PC-3 (cell line): ENCODE measurements around the gene SH3TC1. TPM values are rescaled to one million over a fixed set of nuclear protein-coding genes. Genes with fewer than 3 reads are reported as not detected.

ENCODE experiments used
- ATAC-seq: fragments of 200-7000 bp; cut with Tn5 transposase; 2 replicates; pipeline ENCODE4 v1.9.1; 2020; ENCODE audit warnings: mild to moderate bottlenecking, moderate library complexity
- BruUV-seq: library from RNA; stranded (reverse); fragments of 400-500 nt; replicated peaks from 2 replicates; lab custom pipeline; 2021; lab: Mats Ljungman, UMichigan
- CTCF ChIA-PET: fragments of 300-600 bp; sonication (Branson Sonifier 250); formaldehyde crosslinking; loops from one replicate; lab custom pipeline; 2022; ENCODE audit warnings: antibody characterized with exemption; lab: Charles Lee
- POLR2A ChIA-PET: fragments of 300-600 bp; sonication (Branson Sonifier 250); formaldehyde crosslinking; loops from one replicate; lab custom pipeline; 2022; ENCODE audit warnings: antibody characterized with exemption; ENCODE audit not compliant: unreplicated experiment; lab: Charles Lee
- DNase-seq: peaks from one replicate; pipeline ENCODE4 v3.0.0-alpha.2; 2015
- H2AFZ ChIP-seq: fragments of 300-600 bp; sonication (generic); 2 replicates; pipeline ENCODE4 v1.6.0; 2016; ENCODE audit warnings: antibody characterized with exemption, low read length
- H3F3A ChIP-seq: fragments of 300-600 bp; sonication (generic); one replicate; pipeline ENCODE4 v1.6.0; 2017; ENCODE audit warnings: antibody characterized with exemption, low read length, control low read depth, mild to moderate bottlenecking; ENCODE audit not compliant: unreplicated experiment
- H3K27ac ChIP-seq: fragments of 300-600 bp; sonication (generic); 2 replicates; pipeline ENCODE4 v1.5.1; 2016; ENCODE audit warnings: mild to moderate bottlenecking, low read length
- H3K27me3 ChIP-seq: fragments of 300-600 bp; sonication (generic); 2 replicates; pipeline ENCODE4 v1.6.1; 2016; ENCODE audit warnings: low read length, mixed read lengths
- H3K36me3 ChIP-seq: fragments of 300-600 bp; sonication (generic); 2 replicates; pipeline ENCODE4 v1.6.1; 2016; ENCODE audit warnings: low read depth, mixed run types, low read length, mixed read lengths
- H3K4me1 ChIP-seq: fragments of 300-600 bp; sonication (generic); 2 replicates; pipeline ENCODE4 v1.5.1; 2016; ENCODE audit warnings: low read length; ENCODE audit not compliant: insufficient read depth
- H3K4me2 ChIP-seq: fragments of 300-600 bp; sonication (generic); 2 replicates; pipeline ENCODE4 v1.6.0; 2016; ENCODE audit warnings: low read length
- H3K4me3 ChIP-seq: fragments of 300-600 bp; sonication (generic); 2 replicates; pipeline ENCODE4 v1.5.1; 2016; ENCODE audit warnings: mild to moderate bottlenecking, low read length, mixed read lengths
- H3K79me2 ChIP-seq: fragments of 300-600 bp; sonication (generic); 2 replicates; pipeline ENCODE4 v1.6.1; 2017; ENCODE audit warnings: low read length, mixed read lengths
- H3K9ac ChIP-seq: fragments of 300-600 bp; sonication (generic); 2 replicates; pipeline ENCODE4 v1.6.0; 2016; ENCODE audit warnings: mild to moderate bottlenecking, low read length
- H3K9me2 ChIP-seq: fragments of 300-600 bp; sonication (generic); replicated peaks from 2 replicates; pipeline ENCODE4 v1.6.1; 2016; ENCODE audit warnings: mixed run types, low read length, mixed read lengths
- H3K9me3 ChIP-seq: fragments of 300-600 bp; sonication (generic); 2 replicates; pipeline ENCODE4 v1.6.1; 2016; ENCODE audit warnings: low read length, mixed read lengths
- H4K20me1 ChIP-seq: fragments of 300-600 bp; sonication (generic); 2 replicates; pipeline ENCODE4 v1.6.1; 2016; ENCODE audit warnings: low read length, mixed read lengths
- EZH2 ChIP-seq: fragments of 300-600 bp; sonication (generic); IDR thresholded peaks from one replicate; pipeline ENCODE4 v1.6.1; 2017; ENCODE audit warnings: antibody characterized with exemption, mild to moderate bottlenecking, low read length; ENCODE audit not compliant: unreplicated experiment
- EZH2phosphoT487 ChIP-seq: fragments of 300-600 bp; sonication (generic); IDR thresholded peaks from 2 replicates; pipeline ENCODE4 v1.6.1; 2018; ENCODE audit warnings: mild to moderate bottlenecking, antibody characterized with exemption, low read length, borderline replicate concordance
- intact Hi-C: fragments of 100-400 bp; cut with micrococcal nuclease; formaldehyde crosslinking; loops from 2 replicates; pipeline ENCODE4 v1.9.0; 2023
- total RNA-seq: library from RNA; depleted of rRNA; stranded (reverse); fragments of >200 nt; gene quantifications from 2 replicates; pipeline ENCODE4 v1.2.3, GENCODE V29; 2014
- TF ChIP-seq, protein P1 (sequence below): fragments of 300-600 bp; sonication (generic); conservative IDR thresholded peaks from 2 replicates; pipeline ENCODE4 v1.5.1; 2017; ENCODE audit warnings: antibody characterized with exemption, low read depth, mild to moderate bottlenecking, low read length

Gene SH3TC1
- total RNA-seq, 1 experiment from 2014 or later = 23.1 TPM

DNA sequence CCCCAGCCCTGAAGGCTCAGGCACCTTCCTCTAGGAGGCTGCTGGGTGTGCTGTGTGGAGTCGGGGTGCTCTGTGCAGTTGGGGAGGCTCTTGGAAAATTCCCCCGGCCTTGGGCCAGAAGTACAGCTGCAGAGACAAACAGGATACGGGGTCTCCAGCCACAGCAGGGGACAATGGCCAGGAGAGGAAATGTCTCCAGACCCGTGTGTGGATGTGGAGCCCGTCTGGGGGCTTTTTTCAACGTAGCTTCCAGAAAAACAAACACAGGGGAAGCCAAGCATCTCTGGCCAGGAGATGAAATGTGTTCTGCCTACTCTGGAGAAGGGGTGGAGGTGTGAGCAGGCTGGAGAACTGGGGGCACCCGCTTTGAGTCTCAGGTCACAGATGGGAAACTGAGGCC lies 3.7 kb upstream of the SH3TC1 start:
- H3K4me2 ChIP-seq = no peak overlapping the region
- no peaks in the 10 kb centered on the region for H3K27me3 ChIP-seq
- H3K27ac ChIP-seq = no peak overlapping the region
- H3F3A ChIP-seq = no peaks in the 10 kb centered on the region
- H3K9me2 ChIP-seq = no peaks in the 10 kb centered on the region
- H3K9me3 ChIP-seq = no peaks in the 10 kb centered on the region
- peaks cover 27% of the 10 kb centered on the region for H3K4me1 ChIP-seq
- CTCF ChIA-PET = interaction anchor here (2.7 kb wide), 1 partner anchor 19 kb away, joined by 21 read pairs; no protein-coding TSS in a partner anchor
- no TSS peak for BruUV-seq
- intact Hi-C loops = no loop called here
- H3K79me2 ChIP-seq = peaks cover 13% of the 10 kb centered on the region
- H3K4me3 ChIP-seq = no peak overlapping the region
- no peaks in the 10 kb centered on the region for H3K36me3 ChIP-seq
- H2AFZ ChIP-seq = no peak overlapping the region
- no peak for TF ChIP-seq EZH2phosphoT487
- TF ChIP-seq, protein P1, sequence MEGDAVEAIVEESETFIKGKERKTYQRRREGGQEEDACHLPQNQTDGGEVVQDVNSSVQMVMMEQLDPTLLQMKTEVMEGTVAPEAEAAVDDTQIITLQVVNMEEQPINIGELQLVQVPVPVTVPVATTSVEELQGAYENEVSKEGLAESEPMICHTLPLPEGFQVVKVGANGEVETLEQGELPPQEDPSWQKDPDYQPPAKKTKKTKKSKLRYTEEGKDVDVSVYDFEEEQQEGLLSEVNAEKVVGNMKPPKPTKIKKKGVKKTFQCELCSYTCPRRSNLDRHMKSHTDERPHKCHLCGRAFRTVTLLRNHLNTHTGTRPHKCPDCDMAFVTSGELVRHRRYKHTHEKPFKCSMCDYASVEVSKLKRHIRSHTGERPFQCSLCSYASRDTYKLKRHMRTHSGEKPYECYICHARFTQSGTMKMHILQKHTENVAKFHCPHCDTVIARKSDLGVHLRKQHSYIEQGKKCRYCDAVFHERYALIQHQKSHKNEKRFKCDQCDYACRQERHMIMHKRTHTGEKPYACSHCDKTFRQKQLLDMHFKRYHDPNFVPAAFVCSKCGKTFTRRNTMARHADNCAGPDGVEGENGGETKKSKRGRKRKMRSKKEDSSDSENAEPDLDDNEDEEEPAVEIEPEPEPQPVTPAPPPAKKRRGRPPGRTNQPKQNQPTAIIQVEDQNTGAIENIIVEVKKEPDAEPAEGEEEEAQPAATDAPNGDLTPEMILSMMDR = no peak
- no peak for TF ChIP-seq EZH2
- H3K9ac ChIP-seq = no peak overlapping the region
- DNase-seq (no peak), ATAC-seq (no peak)
- POLR2A ChIA-PET = no interaction called here
- no peaks in the 10 kb centered on the region for H4K20me1 ChIP-seq

DNA sequence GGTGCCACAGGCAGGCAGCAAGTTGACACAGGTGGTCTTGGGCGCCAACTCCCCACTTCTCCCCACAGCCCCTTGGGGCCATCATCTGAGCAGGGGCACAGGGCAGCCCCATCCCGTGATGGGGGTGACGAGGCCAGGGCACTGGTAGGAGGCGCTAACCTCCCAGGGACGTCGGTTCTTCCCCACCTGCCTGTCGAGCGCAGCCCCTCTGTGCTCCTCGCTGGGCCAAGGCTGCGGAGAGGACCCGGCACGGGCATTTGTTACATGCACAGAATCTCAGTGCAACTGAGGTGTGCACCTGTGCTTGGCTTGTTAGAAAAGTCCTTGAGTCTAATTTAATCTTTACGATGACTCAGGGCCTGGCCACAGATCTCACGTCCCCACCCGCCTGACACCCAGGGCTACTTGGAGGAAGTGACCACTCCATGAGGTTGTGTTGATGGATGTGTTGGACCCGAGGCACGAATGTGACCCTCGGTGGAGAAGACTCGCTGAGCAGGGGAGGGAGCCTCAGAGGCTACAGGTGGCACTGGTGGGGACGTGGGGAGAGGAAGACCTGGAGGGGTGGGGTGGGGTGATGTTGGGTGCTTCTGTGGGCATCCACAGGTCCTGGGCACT lies 3.1 kb upstream of the SH3TC1 start:
- no peak for TF ChIP-seq EZH2
- no peak for TF ChIP-seq EZH2phosphoT487
- TF ChIP-seq, protein P1 = no peak
- no TSS peak for BruUV-seq
- DNase-seq = peak; percentile 10

DNA sequence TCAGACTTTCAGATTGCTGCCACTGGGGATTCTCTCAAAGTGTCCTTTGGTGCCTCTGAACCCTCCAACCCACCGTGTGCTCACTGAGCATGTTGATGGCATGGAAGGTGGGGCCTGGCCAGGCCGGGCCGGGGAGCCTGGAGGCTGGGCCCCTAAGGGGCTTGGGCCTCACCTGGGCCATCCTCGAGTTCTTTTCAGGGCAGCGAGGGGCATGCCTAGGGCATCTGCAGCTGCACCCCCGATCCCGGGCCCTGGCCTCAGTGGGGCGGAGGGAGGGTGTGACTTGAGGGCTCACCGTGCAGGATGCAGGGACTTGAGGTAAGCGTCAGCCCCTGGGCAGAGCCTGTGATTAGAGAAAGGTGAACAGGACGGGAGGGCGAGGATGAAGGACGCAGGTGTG lies 1.6 kb upstream of the SH3TC1 start:
- no TSS peak for BruUV-seq

More for the DNA sequence above, 3.1 kb upstream of the SH3TC1 start:
- ChIA-PET CTCF (interaction anchor here (2.7 kb wide), 1 partner anchor 19 kb away, joined by 21 read pairs; no protein-coding TSS in a partner anchor), POLR2A (no interaction called here)
- no peaks in the 10 kb centered on the region for H3F3A ChIP-seq
- no peaks in the 10 kb centered on the region for H3K27me3 ChIP-seq
- H3K4me2 ChIP-seq = no peak overlapping the region
- no peak overlapping the region for H3K27ac ChIP-seq
- H3K9ac ChIP-seq = no peak overlapping the region
- ATAC-seq = no peak
- H3K36me3 ChIP-seq = no peaks in the 10 kb centered on the region
- H3K9me2 ChIP-seq = no peaks in the 10 kb centered on the region
- H3K4me3 ChIP-seq = no peak overlapping the region
- no peaks in the 10 kb centered on the region for H3K9me3 ChIP-seq
- H2AFZ ChIP-seq = no peak overlapping the region
- intact Hi-C loops = no loop called here
- peaks cover 25% of the 10 kb centered on the region for H3K4me1 ChIP-seq
- H3K79me2 ChIP-seq = peaks cover 16% of the 10 kb centered on the region
- no peaks in the 10 kb centered on the region for H4K20me1 ChIP-seq

More for the DNA sequence above, 1.6 kb upstream of the SH3TC1 start:
- no peak overlapping the region for H3K4me3 ChIP-seq
- peaks cover 16% of the 10 kb centered on the region for H3K79me2 ChIP-seq
- no peaks in the 10 kb centered on the region for H3K9me3 ChIP-seq
- DNase-seq (no peak), ATAC-seq (no peak)
- peaks cover 18% of the 10 kb centered on the region for H3K4me1 ChIP-seq
- H3K36me3 ChIP-seq = no peaks in the 10 kb centered on the region
- H3K27ac ChIP-seq = no peak overlapping the region
- H3K9me2 ChIP-seq = no peaks in the 10 kb centered on the region
- no peak overlapping the region for H3K4me2 ChIP-seq
- ChIA-PET POLR2A (no interaction called here), CTCF (no interaction called here)
- intact Hi-C loops = no loop called here
- H3K9ac ChIP-seq = no peak overlapping the region
- TF ChIP-seq EZH2 = no peak
- no peak for TF ChIP-seq EZH2phosphoT487
- TF ChIP-seq, protein P1 = no peak
- H3F3A ChIP-seq = no peaks in the 10 kb centered on the region
- H2AFZ ChIP-seq = no peak overlapping the region
- no peaks in the 10 kb centered on the region for H4K20me1 ChIP-seq
- no peaks in the 10 kb centered on the region for H3K27me3 ChIP-seq
